Endodermal cell (in vitro differentiated cells): ENCODE measurements around the gene ANKRD65. TPM values are rescaled to one million over a fixed set of nuclear protein-coding genes. Genes with fewer than 3 reads are reported as not detected.

ENCODE experiments used
- DNase-seq: peaks from one replicate; pipeline ENCODE4 v3.0.0-alpha.2; 2017
- H3K27ac ChIP-seq: 2 replicates; pipeline ENCODE4 v1.5.1; 2013; ENCODE audit warnings: mild to moderate bottlenecking, low read depth, low read length, moderate library complexity
- H3K27me3 ChIP-seq: 2 replicates; pipeline ENCODE4 v1.6.1; 2013; ENCODE audit warnings: mild to moderate bottlenecking, low read length, moderate library complexity; ENCODE audit not compliant: insufficient read depth, control insufficient read depth, poor library complexity, severe bottlenecking
- H3K36me3 ChIP-seq: 2 replicates; pipeline ENCODE4 v1.7.0; 2013; ENCODE audit warnings: mild to moderate bottlenecking, low read length, moderate library complexity; ENCODE audit not compliant: control insufficient read depth, insufficient read depth
- H3K4me1 ChIP-seq: one replicate; pipeline ENCODE4 v1.7.0; 2013; ENCODE audit warnings: low read length; ENCODE audit not compliant: control insufficient read depth, insufficient read depth
- H3K4me3 ChIP-seq: 2 replicates; pipeline ENCODE4 v1.5.1; 2013; ENCODE audit warnings: mild to moderate bottlenecking, low read length, moderate library complexity
- H3K9ac ChIP-seq: 2 replicates; pipeline ENCODE4 v1.6.1; 2013; ENCODE audit warnings: mild to moderate bottlenecking, low read length, moderate library complexity; ENCODE audit not compliant: poor library complexity, severe bottlenecking; ENCODE audit errors: extremely low read depth
- H3K9me3 ChIP-seq: 2 replicates; pipeline ENCODE4 v1.6.1; 2013; ENCODE audit warnings: mild to moderate bottlenecking, low read length, moderate library complexity; ENCODE audit not compliant: control insufficient read depth
- H3K27ac Mint-ChIP-seq: 2 replicates; pipeline ENCODE4 v1.8.0; 2020; ENCODE audit warnings: mixed read lengths
- H3K27me3 Mint-ChIP-seq: 2 replicates; pipeline ENCODE4 v1.8.0; 2021; ENCODE audit warnings: mild to moderate bottlenecking, mixed read lengths; ENCODE audit not compliant: insufficient read depth
- H3K36me3 Mint-ChIP-seq: 2 replicates; pipeline ENCODE4 v1.8.0; 2020; ENCODE audit warnings: low read depth, mixed read lengths
- H3K4me1 Mint-ChIP-seq: 2 replicates; pipeline ENCODE4 v1.8.0; 2020; ENCODE audit warnings: mixed read lengths
- H3K4me3 Mint-ChIP-seq: 2 replicates; pipeline ENCODE4 v1.8.0; 2020; ENCODE audit warnings: mild to moderate bottlenecking, moderate library complexity, mixed read lengths
- H3K9me3 Mint-ChIP-seq: 2 replicates; pipeline ENCODE4 v1.8.0; 2020; ENCODE audit warnings: mild to moderate bottlenecking, mixed read lengths
- WGBS, 2 experiments: methylation state at CpG; one replicate each; pipeline versions ENCODE4 v1.1.5 to v1.1.7; 2013; ENCODE audit warnings: missing lambda C conversion rate in 2 of 2, mixed read lengths in 1 of 2; ENCODE audit not compliant: insufficient coverage in 1 of 2, insufficient read length in 1 of 2; 5-methylcytosine and 5-hydroxymethylcytosine counted together
- total RNA-seq, 2 donors: library from RNA; stranded (reverse); fragmentation: NEBNext Ultra II Directional in 1 of 2; extraction: Animal tissue kit (Norgen Biotek cat#: 25700) in 1 of 2; gene quantifications; 2 replicates in 1 of 2; 3 replicates in 1 of 2; pipeline ENCODE4 v1.2.1, GENCODE V29; 2021
- TF ChIP-seq, protein P1 (sequence below): fragments of 200-600 bp; sonication (generic); conservative IDR thresholded peaks from 2 replicates; pipeline ENCODE4 v1.5.0; 2021; ENCODE audit warnings: antibody characterized with exemption, mild to moderate bottlenecking

ANKRD65 gene
- total RNA-seq, 2 donors from 2014 or later = 1.6 TPM

DNA sequence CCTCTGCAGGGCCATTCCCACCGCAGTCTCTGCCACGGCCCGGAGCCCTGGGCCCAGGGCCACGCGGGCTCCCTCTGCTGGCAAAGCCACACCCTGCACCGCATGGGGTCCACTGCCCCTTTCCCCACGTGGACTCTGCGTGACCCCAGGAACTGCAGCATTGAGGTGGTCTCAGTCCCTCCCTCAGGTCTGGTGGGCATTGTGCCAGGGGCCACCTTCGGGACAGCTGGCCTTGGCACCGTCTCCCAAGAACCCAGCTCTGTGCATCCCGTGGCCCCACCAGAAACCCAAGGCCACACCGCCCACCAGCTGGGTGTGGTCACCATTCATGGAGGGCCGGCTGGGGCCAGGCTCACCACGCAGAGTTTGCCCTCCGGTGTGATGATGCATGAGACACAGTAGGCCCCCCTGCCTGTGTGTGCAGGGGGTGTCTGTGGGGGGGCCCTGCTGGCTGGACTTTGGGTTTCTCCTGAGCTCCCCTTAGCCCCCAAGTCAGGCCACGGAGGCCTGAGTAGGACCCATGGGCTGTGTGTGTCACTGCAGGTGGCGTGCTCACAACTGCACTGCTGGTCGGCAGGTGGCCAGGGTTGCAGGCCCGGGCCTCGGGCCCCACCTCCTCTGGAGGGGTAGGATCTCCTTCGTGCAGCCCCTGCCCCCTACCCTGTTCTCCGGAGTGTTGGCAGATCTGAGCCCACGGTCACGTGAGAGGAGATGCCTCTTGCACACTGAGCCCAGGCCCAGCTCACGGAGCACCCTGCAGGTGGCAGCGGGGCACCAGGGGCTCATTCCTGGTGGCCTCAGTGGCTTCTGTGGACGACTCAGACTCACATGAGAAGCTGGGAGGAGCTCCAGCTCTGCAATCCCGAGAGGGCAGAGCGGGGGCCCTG is 20.2 kb upstream of the ANKRD65 start:
- no peak overlapping the region for H3K27ac ChIP-seq
- WGBS, 2 experiments = 83 to 86% methylated on average over 17 to 29 of the region's 29 CpGs
- Mint-ChIP-seq H3K27ac (no peak overlapping the region), H3K9me3 (no peaks in the 10 kb centered on the region), H3K27me3 (peaks cover 3% of the 10 kb centered on the region), H3K36me3 (peaks cover 3% of the 10 kb centered on the region), H3K4me3 (no peak overlapping the region), H3K4me1 (no peaks in the 10 kb centered on the region)
- H3K4me1 ChIP-seq = no peaks in the 10 kb centered on the region
- no peaks in the 10 kb centered on the region for H3K9me3 ChIP-seq
- H3K4me3 ChIP-seq = no peak overlapping the region
- no peak overlapping the region for H3K9ac ChIP-seq
- H3K27me3 ChIP-seq = peaks cover 4% of the 10 kb centered on the region
- peak; percentile 76 for DNase-seq
- no peaks in the 10 kb centered on the region for H3K36me3 ChIP-seq
- TF ChIP-seq, protein P1, sequence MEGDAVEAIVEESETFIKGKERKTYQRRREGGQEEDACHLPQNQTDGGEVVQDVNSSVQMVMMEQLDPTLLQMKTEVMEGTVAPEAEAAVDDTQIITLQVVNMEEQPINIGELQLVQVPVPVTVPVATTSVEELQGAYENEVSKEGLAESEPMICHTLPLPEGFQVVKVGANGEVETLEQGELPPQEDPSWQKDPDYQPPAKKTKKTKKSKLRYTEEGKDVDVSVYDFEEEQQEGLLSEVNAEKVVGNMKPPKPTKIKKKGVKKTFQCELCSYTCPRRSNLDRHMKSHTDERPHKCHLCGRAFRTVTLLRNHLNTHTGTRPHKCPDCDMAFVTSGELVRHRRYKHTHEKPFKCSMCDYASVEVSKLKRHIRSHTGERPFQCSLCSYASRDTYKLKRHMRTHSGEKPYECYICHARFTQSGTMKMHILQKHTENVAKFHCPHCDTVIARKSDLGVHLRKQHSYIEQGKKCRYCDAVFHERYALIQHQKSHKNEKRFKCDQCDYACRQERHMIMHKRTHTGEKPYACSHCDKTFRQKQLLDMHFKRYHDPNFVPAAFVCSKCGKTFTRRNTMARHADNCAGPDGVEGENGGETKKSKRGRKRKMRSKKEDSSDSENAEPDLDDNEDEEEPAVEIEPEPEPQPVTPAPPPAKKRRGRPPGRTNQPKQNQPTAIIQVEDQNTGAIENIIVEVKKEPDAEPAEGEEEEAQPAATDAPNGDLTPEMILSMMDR = peak; percentile 83

DNA sequence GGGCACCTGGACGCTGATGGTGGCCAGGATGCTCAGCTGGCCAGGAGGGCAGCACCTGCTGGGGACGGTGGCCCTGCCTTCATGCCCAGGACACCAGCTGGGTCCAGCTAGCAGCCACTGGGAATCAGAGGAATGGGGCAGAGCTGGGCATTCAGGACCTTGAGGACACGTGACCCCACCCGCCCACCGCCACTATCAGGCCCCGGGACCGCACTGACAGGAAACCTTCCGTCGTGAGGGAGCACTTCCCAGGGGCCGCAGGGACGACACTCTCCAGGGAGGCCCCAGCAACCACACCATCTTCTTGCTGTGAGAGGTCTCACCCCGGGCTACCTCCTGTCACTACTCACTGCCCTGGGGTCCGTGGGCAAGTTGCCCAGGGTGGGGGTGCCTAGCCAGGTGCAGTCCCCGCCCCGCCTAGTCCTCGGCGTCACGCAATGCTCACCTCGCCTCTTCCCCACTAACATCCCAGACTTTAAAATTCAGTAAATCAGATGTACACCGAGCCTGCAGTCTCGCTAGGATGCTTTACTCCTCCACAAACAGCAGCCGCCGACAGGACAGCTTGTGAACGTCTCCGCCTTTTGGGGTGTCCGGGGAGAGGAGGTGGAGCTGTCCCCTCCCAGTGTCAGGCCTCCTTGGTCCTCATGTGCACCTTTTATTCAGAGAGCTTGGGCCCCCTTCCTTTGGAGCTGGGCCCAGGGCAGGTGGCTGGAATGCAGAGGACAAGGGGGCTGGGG is 19.4 kb upstream of the ANKRD65 start:
- WGBS, 2 experiments = 91 to 97% methylated on average over 21 to 26 of the region's 26 CpGs
- peaks cover 3% of the 10 kb centered on the region for H3K36me3 Mint-ChIP-seq
- H3K4me3 Mint-ChIP-seq = no peak overlapping the region
- Histone ChIP-seq H3K9ac (no peak overlapping the region), H3K27ac (no peak overlapping the region), H3K4me3 (no peak overlapping the region), H3K27me3 (peaks cover 8% of the 10 kb centered on the region), H3K4me1 (no peaks in the 10 kb centered on the region), H3K9me3 (no peaks in the 10 kb centered on the region), H3K36me3 (no peaks in the 10 kb centered on the region)
- H3K27ac Mint-ChIP-seq = no peak overlapping the region
- no peaks in the 10 kb centered on the region for H3K4me1 Mint-ChIP-seq
- TF ChIP-seq, protein P1 = no peak
- peaks cover 4% of the 10 kb centered on the region for H3K27me3 Mint-ChIP-seq
- no peak for DNase-seq
- H3K9me3 Mint-ChIP-seq = no peaks in the 10 kb centered on the region

DNA sequence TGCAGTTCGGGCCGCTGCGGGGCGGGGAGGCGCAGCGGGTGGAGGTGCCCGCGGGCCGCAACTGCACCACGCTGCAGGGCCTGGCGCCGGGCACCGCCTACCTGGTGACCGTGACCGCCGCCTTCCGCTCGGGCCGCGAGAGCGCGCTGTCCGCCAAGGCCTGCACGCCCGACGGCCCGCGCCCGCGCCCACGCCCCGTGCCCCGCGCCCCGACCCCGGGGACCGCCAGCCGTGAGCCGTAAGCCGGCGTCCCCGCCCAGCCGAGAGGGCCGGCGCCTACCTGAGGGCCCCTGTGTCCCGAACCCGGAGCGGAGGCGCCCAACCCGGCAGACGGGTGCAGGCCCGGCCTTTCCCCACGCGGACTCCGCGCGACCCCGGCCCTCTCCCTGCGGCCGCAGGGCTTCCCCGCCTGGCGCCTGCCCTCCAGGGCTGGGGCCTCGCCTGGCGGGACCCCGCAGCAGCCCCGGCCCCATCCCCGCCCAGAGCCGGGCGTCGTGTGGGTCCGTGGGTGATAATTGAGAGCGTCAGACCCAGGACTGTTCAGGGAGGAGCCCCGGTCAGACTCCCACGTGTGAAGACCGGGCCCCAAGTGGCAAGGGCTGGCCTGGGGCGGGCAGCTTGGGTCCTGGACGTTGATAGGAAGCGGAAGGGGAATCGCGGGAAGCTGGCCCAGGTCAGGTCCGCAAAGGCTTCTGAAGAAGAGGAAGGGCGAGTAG is 18.6 kb upstream of the ANKRD65 start:
- Histone ChIP-seq H3K27me3 (peaks cover 14% of the 10 kb centered on the region), H3K9ac (no peak overlapping the region), H3K9me3 (no peaks in the 10 kb centered on the region), H3K27ac (no peak overlapping the region), H3K4me3 (no peak overlapping the region), H3K36me3 (no peaks in the 10 kb centered on the region), H3K4me1 (peaks cover under 1% of the 10 kb centered on the region)
- TF ChIP-seq, protein P1 = no peak
- no peaks in the 10 kb centered on the region for H3K4me1 Mint-ChIP-seq
- H3K4me3 Mint-ChIP-seq = no peak overlapping the region
- H3K36me3 Mint-ChIP-seq = peaks cover 3% of the 10 kb centered on the region
- no peaks in the 10 kb centered on the region for H3K9me3 Mint-ChIP-seq
- peaks cover 4% of the 10 kb centered on the region for H3K27me3 Mint-ChIP-seq
- WGBS, 2 experiments = 94 to 98% methylated on average over 23 to 82 of the region's 82 CpGs
- no peak overlapping the region for H3K27ac Mint-ChIP-seq
- peak; percentile 53 for DNase-seq
